ENCODE measurements around the gene TRIM13. TPM values are rescaled to one million over a fixed set of nuclear protein-coding genes. Genes with fewer than 3 reads are reported as not detected.
A peak's percentile ranks its signal among the peaks of the same experiment; 100 is the strongest.
"Not testable (repeated sequence)": the region's sequence is repeated elsewhere in the genome, so short reads cannot be mapped to it uniquely, and the experiment has no call there.

Gene TRIM13
- total RNA-seq, 1 donor from 2014 or later, result 49.1 TPM

- Mint-ChIP-seq H3K27ac (no peak overlapping the region), H3K27me3 (no peaks in the 10 kb centered on the region), H3K9me3 (ENCODE audit: low read depth) (no peaks in the 10 kb centered on the region), H3K36me3 (ENCODE audit: insufficient read depth) (no peaks in the 10 kb centered on the region), H3K4me1 (ENCODE audit: low read depth) (peaks cover 3% of the 10 kb centered on the region), H3K4me3 (ENCODE audit: low read depth) (no peak overlapping the region)
- TF ChIP-seq, protein P1, sequence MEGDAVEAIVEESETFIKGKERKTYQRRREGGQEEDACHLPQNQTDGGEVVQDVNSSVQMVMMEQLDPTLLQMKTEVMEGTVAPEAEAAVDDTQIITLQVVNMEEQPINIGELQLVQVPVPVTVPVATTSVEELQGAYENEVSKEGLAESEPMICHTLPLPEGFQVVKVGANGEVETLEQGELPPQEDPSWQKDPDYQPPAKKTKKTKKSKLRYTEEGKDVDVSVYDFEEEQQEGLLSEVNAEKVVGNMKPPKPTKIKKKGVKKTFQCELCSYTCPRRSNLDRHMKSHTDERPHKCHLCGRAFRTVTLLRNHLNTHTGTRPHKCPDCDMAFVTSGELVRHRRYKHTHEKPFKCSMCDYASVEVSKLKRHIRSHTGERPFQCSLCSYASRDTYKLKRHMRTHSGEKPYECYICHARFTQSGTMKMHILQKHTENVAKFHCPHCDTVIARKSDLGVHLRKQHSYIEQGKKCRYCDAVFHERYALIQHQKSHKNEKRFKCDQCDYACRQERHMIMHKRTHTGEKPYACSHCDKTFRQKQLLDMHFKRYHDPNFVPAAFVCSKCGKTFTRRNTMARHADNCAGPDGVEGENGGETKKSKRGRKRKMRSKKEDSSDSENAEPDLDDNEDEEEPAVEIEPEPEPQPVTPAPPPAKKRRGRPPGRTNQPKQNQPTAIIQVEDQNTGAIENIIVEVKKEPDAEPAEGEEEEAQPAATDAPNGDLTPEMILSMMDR (IDR thresholded peaks at IDR 0.05; ENCODE audit: unreplicated experiment), result peak; percentile 92
- DNase-seq (ENCODE audit: low spot score, unreplicated experiment), result peak; percentile 53
Measured at GRCh38 chr13:49976314-49977258, 20.3 kb upstream of the TRIM13 start.

DNA sequence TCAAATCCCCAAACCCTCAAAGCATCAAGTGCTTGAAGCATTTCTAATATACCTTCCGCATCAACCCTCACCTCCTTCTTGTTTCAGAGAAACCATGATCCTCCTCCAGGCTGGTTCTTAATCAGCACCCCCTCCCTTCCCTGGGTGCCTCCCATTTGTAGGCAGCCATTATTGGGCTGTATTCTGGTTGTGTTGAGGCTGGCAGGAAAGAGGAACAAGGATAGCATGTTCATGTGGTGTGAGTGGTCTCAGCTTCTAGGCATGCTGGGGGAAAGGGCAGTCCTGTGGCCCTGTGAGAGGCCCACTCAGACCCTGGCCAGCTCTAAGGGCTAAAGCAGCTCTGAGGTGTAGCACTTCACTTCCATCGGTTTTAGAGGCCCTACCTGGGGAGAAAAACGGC lies 18.9 kb upstream of the TRIM13 start:
- TF ChIP-seq, protein P1 (IDR thresholded peaks at IDR 0.05; ENCODE audit: unreplicated experiment), result no peak

GRCh38 chr13:49980266-49980665 lies 16.6 kb upstream of the TRIM13 start:
- H3K27ac Mint-ChIP-seq, result no peak overlapping the region
- no peak for DNase-seq (ENCODE audit: low spot score, unreplicated experiment)
- TF ChIP-seq, protein P1 (IDR thresholded peaks at IDR 0.05; ENCODE audit: unreplicated experiment), result no peak
- H3K27me3 Mint-ChIP-seq, result no peaks in the 10 kb centered on the region
- no peaks in the 10 kb centered on the region for H3K9me3 Mint-ChIP-seq (ENCODE audit: low read depth)
- no peak overlapping the region for H3K4me3 Mint-ChIP-seq (ENCODE audit: low read depth)
- H3K4me1 Mint-ChIP-seq (ENCODE audit: low read depth), result no peaks in the 10 kb centered on the region
- no peaks in the 10 kb centered on the region for H3K36me3 Mint-ChIP-seq (ENCODE audit: insufficient read depth)

More for the DNA sequence above, 18.9 kb upstream of the TRIM13 start:
- no peaks in the 10 kb centered on the region for H3K4me1 Mint-ChIP-seq (ENCODE audit: low read depth)
- no peak overlapping the region for H3K27ac Mint-ChIP-seq
- no peaks in the 10 kb centered on the region for H3K27me3 Mint-ChIP-seq
- no peak overlapping the region for H3K4me3 Mint-ChIP-seq (ENCODE audit: low read depth)
- H3K36me3 Mint-ChIP-seq (ENCODE audit: insufficient read depth), result no peaks in the 10 kb centered on the region
- no peak for DNase-seq (ENCODE audit: low spot score, unreplicated experiment)
- no peaks in the 10 kb centered on the region for H3K9me3 Mint-ChIP-seq (ENCODE audit: low read depth)

DNA sequence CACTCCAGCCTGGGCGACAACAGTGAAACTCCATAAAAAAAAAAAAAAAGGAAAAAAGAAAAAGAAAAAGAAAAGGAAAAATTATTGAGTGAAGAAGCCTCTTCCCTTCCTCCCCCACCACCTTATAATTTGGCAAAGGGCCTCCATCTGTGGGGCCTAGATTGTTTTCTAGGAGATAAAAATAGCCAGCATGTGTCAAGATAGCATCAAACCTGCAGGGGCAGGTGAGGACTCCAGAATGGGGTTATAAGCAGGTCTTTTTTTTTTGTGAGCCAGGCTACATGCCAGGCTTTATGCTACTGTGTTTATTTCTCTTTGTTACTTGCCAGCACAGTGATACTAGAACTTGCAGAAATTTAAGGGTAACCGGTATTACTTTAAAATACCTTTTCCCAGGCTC lies 11.7 kb upstream of the TRIM13 start:
- Mint-ChIP-seq H3K4me3 (ENCODE audit: low read depth) (no peak overlapping the region), H3K9me3 (ENCODE audit: low read depth) (no peaks in the 10 kb centered on the region), H3K36me3 (ENCODE audit: insufficient read depth) (no peaks in the 10 kb centered on the region), H3K27ac (no peak overlapping the region), H3K27me3 (no peaks in the 10 kb centered on the region), H3K4me1 (ENCODE audit: low read depth) (no peaks in the 10 kb centered on the region)
- TF ChIP-seq, protein P1 (IDR thresholded peaks at IDR 0.05; ENCODE audit: unreplicated experiment), result no peak
- DNase-seq (ENCODE audit: low spot score, unreplicated experiment), result no peak

- Mint-ChIP-seq H3K4me1 (ENCODE audit: low read depth) (no peaks in the 10 kb centered on the region), H3K27me3 (no peaks in the 10 kb centered on the region)
Measured at GRCh38 chr13:49986471-49986870, 10.4 kb upstream of the TRIM13 start.

GRCh38 chr13:49990612-49991011 lies 6.2 kb upstream of the TRIM13 start:
- not testable (repeated sequence) for H3K9me3 Mint-ChIP-seq (ENCODE audit: low read depth); H3K4me1 Mint-ChIP-seq (ENCODE audit: low read depth); H3K36me3 Mint-ChIP-seq (ENCODE audit: insufficient read depth); H3K4me3 Mint-ChIP-seq (ENCODE audit: low read depth); H3K27ac Mint-ChIP-seq; DNase-seq (ENCODE audit: low spot score, unreplicated experiment); H3K27me3 Mint-ChIP-seq

More at GRCh38 chr13:49986471-49986870, 10.4 kb upstream of the TRIM13 start:
- DNase-seq (ENCODE audit: low spot score, unreplicated experiment), result no peak
- no peak overlapping the region for H3K27ac Mint-ChIP-seq
- H3K9me3 Mint-ChIP-seq (ENCODE audit: low read depth), result no peaks in the 10 kb centered on the region
- H3K36me3 Mint-ChIP-seq (ENCODE audit: insufficient read depth), result no peaks in the 10 kb centered on the region
- no peak overlapping the region for H3K4me3 Mint-ChIP-seq (ENCODE audit: low read depth)
- TF ChIP-seq, protein P1 (IDR thresholded peaks at IDR 0.05; ENCODE audit: unreplicated experiment), result no peak
